Fibroblast of skin of right quadriceps (primary cell): Measurements from ENCODE around the gene C17orf107.
"Not testable (repeated sequence)": the region's sequence is repeated elsewhere in the genome, so short reads cannot be mapped to it uniquely, and the experiment has no call there.

Experiments used
- DNase-seq: peaks from one replicate; pipeline ENCODE4 v3.0.0-alpha.2; 2013

The C17orf107 gene

DNA sequence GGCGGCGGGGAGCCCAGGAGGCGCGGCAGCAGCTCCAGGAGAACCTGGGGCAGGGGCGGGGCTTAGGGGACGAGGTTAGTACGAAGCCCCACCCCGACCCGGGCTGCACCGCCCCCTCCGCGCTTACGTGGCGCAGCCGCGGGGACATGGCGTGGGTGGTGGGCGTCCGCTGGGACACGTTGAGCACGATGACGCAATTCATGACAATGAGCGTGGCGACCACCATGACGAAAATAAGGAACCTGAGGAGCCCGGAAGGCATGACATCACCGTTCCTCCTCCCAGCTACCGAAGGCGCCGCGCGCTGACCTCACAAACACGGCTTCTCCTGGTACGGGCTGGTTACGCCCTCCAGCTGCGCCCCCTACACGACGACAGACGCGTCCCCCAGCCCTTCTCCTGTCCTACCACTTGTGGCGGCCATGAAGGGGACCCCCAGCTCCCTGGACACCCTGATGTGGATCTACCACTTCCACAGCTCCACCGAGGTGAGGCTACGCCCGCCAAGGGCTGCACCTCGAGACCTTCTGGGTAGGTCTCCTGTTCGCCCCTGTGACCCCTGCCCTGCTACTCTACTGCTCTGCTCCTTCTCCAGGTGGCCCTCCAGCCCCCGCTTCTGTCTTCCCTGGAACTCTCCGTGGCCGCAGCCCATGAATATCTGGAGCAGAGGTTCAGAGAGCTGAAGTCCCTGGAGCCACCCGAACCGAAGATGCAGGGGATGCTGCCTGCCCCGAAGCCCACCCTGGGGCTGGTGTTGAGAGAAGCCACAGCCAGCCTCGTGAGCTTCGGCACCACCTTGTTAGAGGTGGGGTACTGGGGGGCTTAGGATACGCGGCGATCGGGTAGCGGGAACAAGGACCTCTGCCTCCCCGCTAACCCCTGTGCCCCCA lies at the start of gene C17orf107:
C17orf107 (plus strand) TSS at position 196 of the 890 bp plus-strand sequence; CDS start at position 423, 227 bp downstream.
- DNase-seq, result peak; percentile 83

- DNase-seq, result no peak
These were observed 49.1 kb upstream of the C17orf107 start for GRCh38 chr17:4850246-4850645.

- DNase-seq, result no peak
These were observed 48.3 kb upstream of the C17orf107 start for GRCh38 chr17:4851084-4851483.

DNA sequence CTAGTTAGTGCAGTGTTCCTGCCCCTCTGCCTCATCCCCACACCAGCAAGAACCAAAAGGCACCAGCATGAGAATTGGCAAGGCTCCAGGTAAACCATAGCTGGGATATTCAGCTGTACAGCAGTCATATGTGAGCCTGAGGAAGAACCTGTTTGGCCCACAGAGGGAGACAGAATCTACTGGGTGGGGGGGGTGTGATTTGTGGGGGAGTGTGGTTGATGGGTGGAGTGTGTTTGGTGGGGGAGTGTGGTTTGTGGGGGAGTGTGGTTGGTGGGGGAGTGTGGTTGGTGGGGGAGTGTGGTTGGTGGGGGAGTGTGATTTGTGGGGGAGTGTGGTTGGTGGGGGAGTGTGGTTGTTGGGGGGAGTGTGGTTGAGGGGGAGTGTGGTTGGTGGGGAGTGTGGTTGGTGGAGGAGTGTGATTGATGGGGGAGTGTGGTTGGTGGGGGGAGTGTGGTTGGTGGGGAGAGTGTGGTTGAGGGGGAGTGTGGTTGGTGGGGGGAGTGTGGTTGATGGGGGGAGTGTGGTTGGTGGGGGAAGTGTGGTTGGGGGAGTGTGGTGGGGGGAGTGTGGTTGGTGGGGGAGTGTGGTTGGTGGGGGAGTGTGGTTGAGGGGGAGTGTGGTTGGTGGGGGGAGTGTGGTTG lies 46.6 kb upstream of the C17orf107 start:
- DNase-seq, result peak; percentile 69

- no peak for DNase-seq
These were observed 46.1 kb upstream of the C17orf107 start for GRCh38 chr17:4853208-4853671.

GRCh38 chr17:4854111-4854681 lies 45.1 kb upstream of the C17orf107 start:
- peak; percentile 77 for DNase-seq

- no peak for DNase-seq
These were observed 42.9 kb upstream of the C17orf107 start for GRCh38 chr17:4856271-4856936.

- DNase-seq, result no peak
These were observed 42.4 kb upstream of the C17orf107 start for GRCh38 chr17:4856937-4857314.

- DNase-seq, result not testable (repeated sequence)
These were observed 42.0 kb upstream of the C17orf107 start for GRCh38 chr17:4857347-4857746.

GRCh38 chr17:4858068-4858881 lies 41.1 kb upstream of the C17orf107 start:
- no peak for DNase-seq

GRCh38 chr17:4858882-4859260 lies 40.5 kb upstream of the C17orf107 start:
- DNase-seq, result no peak

- no peak for DNase-seq
These were observed 39.3 kb upstream of the C17orf107 start for GRCh38 chr17:4859816-4860625.

DNA sequence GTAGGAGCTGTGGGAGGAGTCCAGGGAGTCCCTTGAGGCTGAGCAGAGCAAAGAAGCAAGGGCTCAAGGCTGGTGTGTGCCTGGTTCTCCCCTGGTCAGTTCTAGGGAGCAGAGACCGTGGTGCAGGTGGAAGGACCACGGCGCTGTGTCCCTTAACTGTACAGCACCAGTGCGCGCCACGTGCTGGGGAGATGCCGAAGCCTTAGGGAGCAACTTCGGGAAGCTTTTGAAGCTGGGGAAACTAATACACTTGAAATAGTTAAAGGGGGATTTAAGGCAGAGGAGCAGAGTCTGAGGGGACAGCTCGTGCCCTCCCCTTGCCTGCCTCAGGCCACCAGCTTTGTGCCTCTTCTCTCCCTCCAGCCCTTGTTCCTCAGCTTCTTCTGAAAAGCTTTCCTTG lies 38.7 kb upstream of the C17orf107 start:
- no peak for DNase-seq

GRCh38 chr17:4861052-4861451 lies 38.3 kb upstream of the C17orf107 start:
- no peak for DNase-seq

DNA sequence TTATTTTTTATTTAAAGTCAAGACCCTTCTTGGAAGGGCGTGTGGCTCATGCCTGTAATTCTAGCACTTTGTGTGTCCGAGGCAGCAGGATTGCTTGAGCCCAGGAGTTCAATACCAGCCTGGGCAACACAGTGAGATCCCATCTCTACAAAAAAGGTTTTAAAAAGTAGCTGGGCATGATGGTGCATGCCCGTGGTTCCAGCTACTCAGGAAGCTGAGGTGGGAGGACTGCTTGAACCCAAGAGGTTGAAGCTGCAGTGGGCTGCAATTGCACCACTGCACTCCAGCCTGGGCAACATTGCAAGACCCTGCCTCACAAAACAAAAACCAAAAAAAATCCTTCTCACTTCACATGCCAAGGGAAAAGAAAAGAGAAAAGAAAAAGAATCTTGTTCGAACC lies 36.6 kb upstream of the C17orf107 start:
- DNase-seq, result no peak

- no peak for DNase-seq
These were observed 36.0 kb upstream of the C17orf107 start for GRCh38 chr17:4863321-4863720.

DNA sequence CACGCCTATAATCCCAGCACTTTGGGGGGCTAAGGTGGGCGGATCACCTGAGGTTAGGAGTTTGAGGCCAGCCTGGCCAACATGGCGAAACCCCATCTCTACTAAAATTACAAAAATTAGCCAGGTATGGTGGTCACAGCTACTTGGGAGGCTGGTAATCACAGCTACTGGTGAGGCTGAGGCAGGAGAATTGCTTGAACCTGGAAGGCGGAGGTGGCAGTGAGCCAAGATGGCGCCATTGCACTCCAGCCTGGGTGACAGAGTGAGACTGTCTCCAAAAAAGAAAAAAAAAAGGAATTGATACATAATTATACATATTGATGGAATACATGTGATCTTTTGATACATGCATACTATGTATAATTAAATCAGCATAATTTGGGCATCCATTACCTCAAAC lies 31.8 kb upstream of the C17orf107 start:
- DNase-seq, result not testable (repeated sequence)

DNA sequence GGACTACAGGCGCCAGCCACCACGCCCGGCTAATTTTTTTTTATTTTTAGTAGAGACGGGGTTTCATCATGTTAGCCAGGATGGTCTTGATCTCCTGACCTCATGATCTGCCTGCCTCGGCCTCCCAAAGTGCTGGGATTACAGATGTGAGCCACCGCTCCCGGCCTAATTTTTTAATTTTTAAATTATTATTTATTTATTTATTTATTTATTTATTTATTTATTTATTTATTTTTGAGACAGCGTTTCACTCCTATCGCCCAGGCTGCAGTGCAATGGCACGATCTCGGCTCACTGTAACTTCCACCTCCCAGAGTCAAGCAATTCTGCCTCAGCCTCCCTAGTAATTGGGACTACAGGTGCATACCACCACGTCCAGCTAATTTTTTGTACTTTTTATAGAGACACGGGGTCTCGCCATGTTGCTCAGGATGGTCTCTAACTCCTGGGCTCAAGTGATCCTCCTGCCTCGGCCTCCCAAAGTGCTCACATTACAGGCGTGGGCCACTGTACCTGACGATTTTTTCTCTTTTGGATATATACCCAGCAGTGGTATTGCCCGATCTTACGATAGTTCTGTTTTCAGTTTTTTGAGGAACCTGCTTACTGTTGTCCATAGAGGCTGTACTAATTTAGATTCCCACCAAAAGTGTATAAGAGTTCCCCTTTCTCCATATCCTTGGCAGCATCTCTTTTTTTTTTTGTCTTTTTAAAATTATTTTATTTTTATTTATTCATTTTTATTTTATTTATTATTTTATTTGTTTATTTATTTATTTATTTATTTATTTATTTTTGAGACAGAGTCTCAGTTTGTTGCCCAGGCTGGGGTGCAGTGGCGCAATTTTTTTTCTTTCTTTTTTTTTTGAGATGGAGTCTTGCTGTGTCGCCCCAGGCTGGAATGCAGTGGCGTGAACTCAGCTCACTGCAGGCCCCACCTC lies 30.0 kb upstream of the C17orf107 start:
- DNase-seq, result not testable (repeated sequence)

- DNase-seq, result no peak
These were observed 28.5 kb upstream of the C17orf107 start for GRCh38 chr17:4870855-4871254.

- DNase-seq, result no peak
These were observed 26.6 kb upstream of the C17orf107 start for GRCh38 chr17:4872786-4873185.
